Astrocyte of the cerebellum (primary cell): ENCODE results near the gene DDOST.

Source experiments
- DNase-seq: peaks from one replicate; pipeline ENCODE4 v3.0.0-alpha.2; 2011; ENCODE audit warnings: low read depth
- H3K4me3 ChIP-seq: 2 replicates; pipeline ENCODE4 v1.5.1; 2011; ENCODE audit warnings: mild to moderate bottlenecking, low read depth, low read length, moderate library complexity
- in situ Hi-C: cut with HindIII; loops from 2 replicates; pipeline ENCODE4 v1.10.0; 2017; ENCODE audit warnings: low sequenced_read_pairs
- TF ChIP-seq, protein P1 (sequence below): IDR thresholded peaks from 2 replicates; pipeline ENCODE4 v1.5.1; 2012; ENCODE audit warnings: low read length, low read depth, moderate library complexity, mild to moderate bottlenecking; ENCODE audit errors: missing control alignments

DDOST gene

DNA sequence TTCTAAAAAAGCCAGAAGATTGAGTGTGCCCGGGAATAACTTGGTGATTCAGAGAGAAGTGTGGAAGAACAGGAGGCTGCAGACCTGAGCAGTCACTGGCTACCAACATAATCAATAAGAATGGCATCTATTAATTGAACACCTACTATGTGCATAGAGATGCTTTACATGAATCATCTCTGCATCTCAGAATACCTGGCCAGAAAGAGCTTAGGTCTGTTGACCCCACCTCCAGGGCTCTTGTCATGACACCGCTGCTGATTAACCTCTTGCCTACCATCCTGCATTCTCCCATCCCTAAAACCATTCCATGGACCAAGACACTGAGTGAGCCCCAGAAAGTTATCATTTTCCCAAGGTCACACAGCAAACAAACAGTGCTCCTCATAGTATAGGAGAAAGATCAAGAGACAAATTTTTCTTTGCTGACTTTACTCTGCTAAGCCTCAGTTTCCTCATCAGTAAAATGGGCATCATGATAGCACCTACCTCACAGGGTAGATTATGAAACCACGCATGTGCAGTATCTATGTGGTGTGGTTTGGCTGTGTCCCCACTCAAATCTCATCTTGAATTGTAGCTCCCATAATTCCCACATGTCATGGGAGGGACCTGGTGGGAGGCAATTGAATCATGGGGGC is 44.2 kb downstream of the DDOST start:
- H3K4me3 ChIP-seq: no peak overlapping the region
- no peak for DNase-seq
- in situ Hi-C loops: no loop called here
- TF ChIP-seq, protein P1, sequence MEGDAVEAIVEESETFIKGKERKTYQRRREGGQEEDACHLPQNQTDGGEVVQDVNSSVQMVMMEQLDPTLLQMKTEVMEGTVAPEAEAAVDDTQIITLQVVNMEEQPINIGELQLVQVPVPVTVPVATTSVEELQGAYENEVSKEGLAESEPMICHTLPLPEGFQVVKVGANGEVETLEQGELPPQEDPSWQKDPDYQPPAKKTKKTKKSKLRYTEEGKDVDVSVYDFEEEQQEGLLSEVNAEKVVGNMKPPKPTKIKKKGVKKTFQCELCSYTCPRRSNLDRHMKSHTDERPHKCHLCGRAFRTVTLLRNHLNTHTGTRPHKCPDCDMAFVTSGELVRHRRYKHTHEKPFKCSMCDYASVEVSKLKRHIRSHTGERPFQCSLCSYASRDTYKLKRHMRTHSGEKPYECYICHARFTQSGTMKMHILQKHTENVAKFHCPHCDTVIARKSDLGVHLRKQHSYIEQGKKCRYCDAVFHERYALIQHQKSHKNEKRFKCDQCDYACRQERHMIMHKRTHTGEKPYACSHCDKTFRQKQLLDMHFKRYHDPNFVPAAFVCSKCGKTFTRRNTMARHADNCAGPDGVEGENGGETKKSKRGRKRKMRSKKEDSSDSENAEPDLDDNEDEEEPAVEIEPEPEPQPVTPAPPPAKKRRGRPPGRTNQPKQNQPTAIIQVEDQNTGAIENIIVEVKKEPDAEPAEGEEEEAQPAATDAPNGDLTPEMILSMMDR: no peak

DNA sequence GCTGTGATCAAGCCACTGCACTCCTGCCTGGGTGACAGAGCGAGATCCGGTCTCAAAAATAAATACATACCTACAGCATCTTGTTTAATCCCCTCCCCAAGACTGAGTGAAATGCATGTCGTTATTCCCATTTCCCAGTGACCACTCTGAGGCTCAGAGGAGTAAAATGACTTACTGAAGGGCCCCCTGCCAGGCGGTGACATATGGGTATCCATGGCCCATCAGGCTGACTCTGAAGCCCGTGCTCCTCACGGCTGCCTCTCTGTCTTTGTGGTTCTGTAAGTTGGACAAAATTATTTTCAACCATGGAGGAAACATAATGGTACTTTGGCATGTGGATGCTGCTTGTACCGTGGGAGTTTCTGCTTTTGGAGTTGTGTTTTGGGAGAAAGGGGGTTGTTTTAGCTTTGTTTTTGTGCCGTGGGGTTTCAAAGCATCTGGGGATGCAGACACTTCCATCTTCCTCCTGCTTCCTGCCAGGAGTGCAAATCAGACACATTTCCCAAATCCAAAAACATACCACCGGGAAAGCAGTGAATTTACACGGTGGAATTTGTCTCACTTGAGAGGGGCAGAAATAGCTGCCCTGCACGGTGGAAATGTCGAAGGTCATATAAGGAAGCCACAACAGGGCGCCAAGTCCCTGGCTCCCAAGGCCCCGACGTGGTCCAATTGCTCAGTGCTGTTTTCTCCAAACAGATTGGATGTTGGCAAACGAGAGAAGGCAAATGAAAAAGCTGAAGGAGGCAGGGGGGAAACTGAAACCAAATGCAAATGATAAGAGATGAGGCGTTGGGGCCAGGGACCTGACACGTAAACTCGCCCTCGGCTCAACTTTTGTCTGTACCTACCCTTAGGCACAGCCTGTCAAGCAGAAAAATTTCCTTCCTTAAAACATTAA is 45.0 kb downstream of the DDOST start:
- TF ChIP-seq, protein P1: no peak
- no peak for DNase-seq
- no peak overlapping the region for H3K4me3 ChIP-seq
- in situ Hi-C loops: no loop called here

DNA sequence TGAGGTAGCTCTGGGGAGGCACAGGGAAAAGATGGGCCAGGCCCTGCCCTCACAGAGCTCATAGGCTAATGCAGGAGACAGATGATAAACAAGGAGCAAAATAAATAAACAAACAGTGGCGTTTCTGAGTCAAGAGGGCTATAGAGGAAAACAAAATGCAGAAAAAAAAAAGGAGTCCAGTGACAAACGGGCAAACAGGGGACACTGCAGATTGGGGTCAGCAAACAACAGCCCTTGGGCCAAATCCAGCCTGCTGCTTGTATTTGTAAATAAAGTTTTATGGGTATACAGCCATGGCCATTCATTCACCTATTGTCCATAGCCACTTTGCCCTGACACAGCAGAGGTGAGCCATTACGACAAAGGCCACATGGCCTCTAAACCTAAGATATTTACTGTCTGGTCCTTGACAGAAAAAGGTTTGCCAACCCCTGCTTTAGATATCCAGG is 47.0 kb downstream of the DDOST start:
- in situ Hi-C loops: no loop called here
- no peak for DNase-seq
- H3K4me3 ChIP-seq: no peak overlapping the region
- TF ChIP-seq, protein P1: no peak

DNA sequence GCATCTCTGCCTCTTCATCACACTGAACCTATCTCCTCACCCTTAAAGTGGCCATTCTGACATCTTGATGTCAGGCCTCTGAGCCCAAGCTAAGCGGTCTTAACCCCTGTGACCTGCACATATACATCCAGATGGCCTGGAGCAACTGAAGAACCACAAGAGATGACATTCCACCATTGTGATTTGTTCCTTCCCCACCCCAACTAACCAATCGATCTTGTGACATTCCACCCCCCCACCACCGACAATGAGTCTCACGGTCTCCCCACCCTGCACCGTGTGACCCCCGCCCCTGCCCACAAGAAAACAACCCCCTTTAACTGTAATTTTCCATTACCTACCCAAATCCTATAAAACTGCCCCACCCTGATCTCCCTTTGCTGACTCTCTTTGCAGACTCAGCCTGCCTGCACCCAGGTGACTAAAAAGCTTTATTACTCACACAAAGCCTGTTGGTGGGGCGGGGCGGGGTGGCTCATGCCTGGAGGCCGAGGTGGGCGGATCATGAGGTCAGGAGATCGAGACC is 48.9 kb downstream of the DDOST start:
- no peak for DNase-seq
- H3K4me3 ChIP-seq: no peak overlapping the region
- in situ Hi-C loops: no loop called here
- TF ChIP-seq, protein P1: no peak

DNA sequence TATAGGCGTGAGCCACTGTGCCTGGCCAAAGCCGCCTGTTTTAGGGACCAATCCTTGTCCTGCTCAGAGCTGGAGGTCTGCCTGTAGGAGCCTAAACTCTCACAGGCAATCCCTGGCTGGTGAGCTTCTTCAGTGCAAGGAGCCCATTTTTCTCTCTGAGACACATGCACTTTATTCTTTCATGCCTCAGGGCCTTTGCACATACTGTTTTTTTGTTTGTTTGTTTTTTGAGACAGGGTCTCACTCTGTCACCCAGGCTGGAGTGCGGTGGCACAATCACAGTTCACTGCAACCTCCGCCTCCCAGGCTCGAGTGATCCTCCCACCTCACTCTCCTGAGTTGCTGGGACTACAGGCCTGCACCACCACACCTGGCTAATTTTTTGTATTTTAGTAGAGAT is 49.5 kb downstream of the DDOST start:
- H3K4me3 ChIP-seq: no peak overlapping the region
- no peak for DNase-seq
- in situ Hi-C loops: no loop called here
- TF ChIP-seq, protein P1: no peak

DNA sequence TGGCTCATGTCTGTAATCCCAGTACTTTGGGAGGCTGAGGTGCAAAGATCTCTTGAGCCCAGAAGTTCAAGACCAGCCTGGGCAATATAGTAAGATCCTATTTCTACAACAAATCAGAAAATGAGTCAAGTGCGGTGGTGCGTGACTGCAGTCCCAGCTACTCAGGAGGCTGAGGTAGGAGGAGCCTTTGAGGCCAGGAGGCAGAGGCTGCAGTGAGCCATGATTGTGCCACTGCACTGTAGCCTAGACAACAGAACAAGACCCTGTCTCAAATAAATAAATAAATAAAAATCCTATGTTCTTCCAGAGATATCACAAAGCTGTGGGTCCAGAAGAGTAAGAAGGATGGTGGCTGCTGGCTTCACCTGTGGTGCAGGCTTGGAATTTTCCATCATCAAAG is 50.2 kb downstream of the DDOST start:
- in situ Hi-C loops: no loop called here
- no peak overlapping the region for H3K4me3 ChIP-seq
- TF ChIP-seq, protein P1: no peak
- DNase-seq: no peak
